ENCODE data around the gene SSX1. TPM values are rescaled to one million over a fixed set of nuclear protein-coding genes. Genes with fewer than 3 reads are reported as not detected.
"Not testable (repeated sequence)": the region's sequence is repeated elsewhere in the genome, so short reads cannot be mapped to it uniquely, and the experiment has no call there.

The SSX1 gene
- polyA plus RNA-seq, 3 donors = not detected

- H3K27ac Mint-ChIP-seq; H2AFZ ChIP-seq (ENCODE audit: insufficient read depth, low read depth, low read length, poor library complexity, severe bottlenecking); H3K9ac ChIP-seq (ENCODE audit: insufficient read depth, low read length, poor library complexity, severe bottlenecking); H3K4me1 ChIP-seq (ENCODE audit: control insufficient read depth in 1 of 2, insufficient read depth in 2 of 2, low read length in 2 of 2); H3K4me1 Mint-ChIP-seq; H3K36me3 Mint-ChIP-seq; DNase-seq; H4K20me1 ChIP-seq (ENCODE audit: insufficient read depth, low read length); H3K4me3 ChIP-seq (replicated peaks in 1 of 3; ENCODE audit: low read depth in 2 of 3, low read length in 3 of 3); intact Hi-C loops (cut with micrococcal nuclease); H3K9me3 Mint-ChIP-seq; H3K79me2 ChIP-seq (ENCODE audit: insufficient read depth, low read length); H3K27me3 Mint-ChIP-seq (ENCODE audit: low read depth in 3 of 3); H3K4me2 ChIP-seq (replicated peaks; ENCODE audit: extremely low read depth, low read length, poor library complexity, severe bottlenecking); H3K9me3 ChIP-seq (replicated peaks in 1 of 2; ENCODE audit: control insufficient read depth in 1 of 2, insufficient read depth in 1 of 2, low read length in 2 of 2); H3K4me3 Mint-ChIP-seq; H3K27ac ChIP-seq (ENCODE audit: low read depth in 1 of 2, low read length in 2 of 2); H3K27me3 ChIP-seq (ENCODE audit: control insufficient read depth in 2 of 2, insufficient read depth in 2 of 2, low read length in 2 of 2); H3K36me3 ChIP-seq (replicated peaks in 1 of 2; ENCODE audit: control insufficient read depth in 1 of 2, insufficient read depth in 2 of 2, low read length in 2 of 2): not testable (repeated sequence)
These were observed 19.2 kb downstream of the SSX1 start for GRCh38 chrX:48274365-48274764.

- Histone ChIP-seq H3K79me2 (ENCODE audit: insufficient read depth, low read length) (no peaks in the 10 kb centered on the region), H2AFZ (ENCODE audit: insufficient read depth, low read depth, low read length, poor library complexity, severe bottlenecking) (no peak overlapping the region), H3K27ac (ENCODE audit: low read depth in 1 of 2, low read length in 2 of 2) (no peak overlapping the region), H3K4me1 (ENCODE audit: control insufficient read depth in 1 of 2, insufficient read depth in 2 of 2, low read length in 2 of 2) (no peaks in the 10 kb centered on the region), H3K36me3 (replicated peaks in 1 of 2; ENCODE audit: control insufficient read depth in 1 of 2, insufficient read depth in 2 of 2, low read length in 2 of 2) (no peaks in the 10 kb centered on the region), H3K9me3 (replicated peaks in 1 of 2; ENCODE audit: control insufficient read depth in 1 of 2, insufficient read depth in 1 of 2, low read length in 2 of 2) (no peaks in the 10 kb centered on the region), H3K4me3 (replicated peaks in 1 of 3; ENCODE audit: low read depth in 2 of 3, low read length in 3 of 3) (no peak overlapping the region), H3K9ac (ENCODE audit: insufficient read depth, low read length, poor library complexity, severe bottlenecking) (no peak overlapping the region), H3K4me2 (replicated peaks; ENCODE audit: extremely low read depth, low read length, poor library complexity, severe bottlenecking) (no peak overlapping the region), H4K20me1 (ENCODE audit: insufficient read depth, low read length) (no peaks in the 10 kb centered on the region), H3K27me3 (ENCODE audit: control insufficient read depth in 2 of 2, insufficient read depth in 2 of 2, low read length in 2 of 2) (no peaks in the 10 kb centered on the region)
- Mint-ChIP-seq H3K4me1 (no peaks in the 10 kb centered on the region), H3K4me3 (no peak overlapping the region), H3K36me3 (no peaks in the 10 kb centered on the region), H3K27ac (no peak overlapping the region), H3K27me3 (ENCODE audit: low read depth in 3 of 3) (peaks cover 0 to 4% (median 2%) of the 10 kb centered on the region in 3 donors), H3K9me3 (peaks cover 0 to 14% (median 6%) of the 10 kb centered on the region in 7 donors)
- TF ChIP-seq CTCF (IDR thresholded peaks at IDR 0.05) = no peak
- intact Hi-C loops (cut with micrococcal nuclease) = no loop called here
- 87% methylated on average over 3 of the region's 9 CpGs for WGBS (ENCODE audit: insufficient coverage)
- no peak for DNase-seq
These were observed 23.8 kb downstream of the SSX1 start for GRCh38 chrX:48278958-48279357.

- not testable (repeated sequence) for DNase-seq
These were observed 25.5 kb downstream of the SSX1 start for GRCh38 chrX:48280729-48281128.

More at GRCh38 chrX:48280729-48281128, 25.5 kb downstream of the SSX1 start:
- H3K9me3 ChIP-seq (replicated peaks in 1 of 2; ENCODE audit: control insufficient read depth in 1 of 2, insufficient read depth in 1 of 2, low read length in 2 of 2); H3K4me1 ChIP-seq (ENCODE audit: control insufficient read depth in 1 of 2, insufficient read depth in 2 of 2, low read length in 2 of 2); H3K36me3 Mint-ChIP-seq; H3K4me3 ChIP-seq (replicated peaks in 1 of 3; ENCODE audit: low read depth in 2 of 3, low read length in 3 of 3); H3K36me3 ChIP-seq (replicated peaks in 1 of 2; ENCODE audit: control insufficient read depth in 1 of 2, insufficient read depth in 2 of 2, low read length in 2 of 2); H3K27ac ChIP-seq (ENCODE audit: low read depth in 1 of 2, low read length in 2 of 2); H3K79me2 ChIP-seq (ENCODE audit: insufficient read depth, low read length); H4K20me1 ChIP-seq (ENCODE audit: insufficient read depth, low read length); H3K4me1 Mint-ChIP-seq; H3K9ac ChIP-seq (ENCODE audit: insufficient read depth, low read length, poor library complexity, severe bottlenecking); H3K4me2 ChIP-seq (replicated peaks; ENCODE audit: extremely low read depth, low read length, poor library complexity, severe bottlenecking); H3K4me3 Mint-ChIP-seq; H3K27me3 Mint-ChIP-seq (ENCODE audit: low read depth in 3 of 3); H3K27ac Mint-ChIP-seq; H3K27me3 ChIP-seq (ENCODE audit: control insufficient read depth in 2 of 2, insufficient read depth in 2 of 2, low read length in 2 of 2); intact Hi-C loops (cut with micrococcal nuclease); H2AFZ ChIP-seq (ENCODE audit: insufficient read depth, low read depth, low read length, poor library complexity, severe bottlenecking): not testable (repeated sequence)
- WGBS (ENCODE audit: insufficient coverage) = 94% methylated on average over 2 of the region's 3 CpGs
- H3K9me3 Mint-ChIP-seq = peaks cover 0 to 17% (median 6%) of the 10 kb centered on the region in 7 donors
